CD4-positive, CD25-positive, alpha-beta regulatory T cell (primary cell): ENCODE data around the gene SYTL2. TPM values are rescaled to one million over a fixed set of nuclear protein-coding genes. Genes with fewer than 3 reads are reported as not detected.
A peak's percentile ranks its signal among the peaks of the same experiment; 100 is the strongest.

Experiments
- ATAC-seq, 2 donors: fragments of 150-1000 bp; cut with Tn5 transposase; one replicate each; pipeline ENCODE4 v1.10.0; 2021; ENCODE audit warnings: low read depth in 2 of 2, moderate number of reproducible peaks in 2 of 2, moderate library complexity in 1 of 2
- DNase-seq, 3 donors: peaks; one replicate each; pipeline versions ENCODE4 v3.0.0 to v3.0.0-alpha.2; 2012 to 2022; ENCODE audit warnings: mixed read lengths in 1 of 3
- H3K27ac ChIP-seq: one replicate; pipeline ENCODE4 v1.7.0; 2013; ENCODE audit warnings: mild to moderate bottlenecking, low read length; ENCODE audit not compliant: insufficient read depth, poor library complexity, severe bottlenecking
- H3K27me3 ChIP-seq: one replicate; pipeline ENCODE4 v1.7.0; 2013; ENCODE audit warnings: low read length; ENCODE audit not compliant: control insufficient read depth, insufficient read depth
- H3K36me3 ChIP-seq: one replicate; pipeline ENCODE4 v1.7.0; 2013; ENCODE audit warnings: mild to moderate bottlenecking, low read length, moderate library complexity; ENCODE audit not compliant: control insufficient read depth, insufficient read depth
- H3K4me1 ChIP-seq: 2 replicates; pipeline ENCODE4 v1.7.0; 2013; ENCODE audit warnings: mild to moderate bottlenecking, low read length; ENCODE audit not compliant: insufficient read depth, control insufficient read depth, poor library complexity, severe bottlenecking
- H3K4me3 ChIP-seq: one replicate; pipeline ENCODE4 v1.7.0; 2013; ENCODE audit warnings: low read depth, mild to moderate bottlenecking, low read length, moderate library complexity
- H3K9me3 ChIP-seq, 2 experiments: 1 replicate in 1 of 2; 2 replicates in 1 of 2; pipeline ENCODE4 v1.7.0; 2013; ENCODE audit warnings: low read length in 2 of 2, mild to moderate bottlenecking in 1 of 2, moderate library complexity in 1 of 2; ENCODE audit not compliant: control insufficient read depth in 2 of 2
- H3K27ac Mint-ChIP-seq, 3 donors: one replicate each; pipeline ENCODE4 v1.8.0; 2020 to 2022; ENCODE audit warnings: mild to moderate bottlenecking in 3 of 3, mixed read lengths in 3 of 3, moderate library complexity in 2 of 3
- H3K27me3 Mint-ChIP-seq: one replicate; pipeline ENCODE4 v1.8.0; 2022; ENCODE audit warnings: mild to moderate bottlenecking, mixed read lengths
- H3K36me3 Mint-ChIP-seq: one replicate; pipeline ENCODE4 v1.8.0; 2020; ENCODE audit warnings: mixed read lengths
- H3K4me1 Mint-ChIP-seq, 4 donors: one replicate each; pipeline ENCODE4 v1.8.0; 2020 to 2022; ENCODE audit warnings: mixed read lengths in 4 of 4, mild to moderate bottlenecking in 1 of 4
- H3K4me3 Mint-ChIP-seq, 4 donors: one replicate each; pipeline ENCODE4 v1.8.0; 2020 to 2022; ENCODE audit warnings: mild to moderate bottlenecking in 4 of 4, mixed read lengths in 4 of 4, moderate library complexity in 3 of 4
- H3K9me3 Mint-ChIP-seq, 7 donors: one replicate each; pipeline ENCODE4 v1.8.0; 2020 to 2022; ENCODE audit warnings: mixed read lengths in 7 of 7, mild to moderate bottlenecking in 3 of 7, moderate library complexity in 2 of 7
- polyA plus RNA-seq, 4 donors: library from polyadenylated mRNA; unstranded; fragments of 300-500 nt; fragmentation: Illumina TruSeq; gene quantifications; one replicate each; pipeline ENCODE4 v1.2.3, GENCODE V29; 2021
- total RNA-seq: library from RNA; stranded (reverse); gene quantifications from one replicate; pipeline ENCODE4 v1.2.3, GENCODE V29; 2022

Gene SYTL2
- total and polyA plus RNA-seq, 5 donors from 2014 or later = 4.5 to 40.0 (median 5.6) TPM

GRCh38 chr11:85651118-85651517 is 159.8 kb downstream of the SYTL2 start:
- peak overlapping the region in 1 of 3 donors; percentile 15 for H3K27ac Mint-ChIP-seq

DNA sequence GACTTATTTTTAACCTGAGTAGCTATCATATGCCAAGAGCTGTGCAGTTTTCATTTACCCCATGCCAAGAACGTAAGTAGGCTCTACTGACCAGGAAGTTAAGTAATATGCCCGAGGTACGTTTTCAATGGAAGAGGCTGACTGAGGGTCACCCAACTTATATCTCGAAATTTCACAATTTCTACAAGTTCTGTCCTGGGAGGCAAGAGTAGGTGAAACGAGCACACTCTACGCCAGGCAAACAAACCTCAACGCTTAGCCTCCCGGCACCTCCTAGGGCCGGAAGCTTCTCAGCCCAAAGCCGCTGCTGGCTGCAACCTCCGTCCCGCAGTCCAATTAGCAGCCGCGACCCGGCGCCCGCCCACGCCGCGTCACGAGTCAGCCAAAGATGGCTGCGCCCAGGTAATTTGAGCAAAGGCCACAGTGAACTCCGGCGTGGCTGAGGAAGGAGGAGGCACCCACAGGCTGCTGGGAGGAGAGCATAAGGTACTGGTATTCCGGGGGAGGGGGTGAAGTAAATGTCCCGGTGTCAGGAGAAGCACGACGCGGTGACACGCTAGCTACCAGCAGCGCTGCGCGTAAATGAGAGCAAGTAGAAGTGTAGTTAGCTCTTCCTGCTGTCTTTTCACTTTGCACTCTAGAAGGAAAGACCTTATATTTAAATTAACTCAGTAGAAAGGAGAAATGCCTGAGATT is 163.2 kb downstream of the SYTL2 start, which contains the start of gene TMEM126A:
TSS of gene TMEM126A (plus strand) at position 364 of the 696 bp plus-strand sequence. CDS start 2,289 bp downstream, outside the sequence.
- no peaks in the 10 kb centered on the region for H3K9me3 ChIP-seq
- DNase-seq (peak; percentile 87 to 94 (median 91)), ATAC-seq (peak; percentile 100)
- H3K4me1 ChIP-seq = peaks cover 12% of the 10 kb centered on the region
- Mint-ChIP-seq H3K4me1 (peaks cover 9 to 39% (median 23%) of the 10 kb centered on the region in 4 donors), H3K27ac (peak within 1 kb of the TSS; percentile 96 to 99 (median 98)), H3K36me3 (no peaks in the 10 kb centered on the region), H3K4me3 (peak within 1 kb of the TSS; percentile 90 to 99 (median 97)), H3K27me3 (peaks cover 19% of the 10 kb centered on the region), H3K9me3 (no peaks in the 10 kb centered on the region)
- H3K27me3 ChIP-seq = peaks cover 16% of the 10 kb centered on the region
- peak within 1 kb of the TSS; percentile 98 for H3K4me3 ChIP-seq
- peak within 1 kb of the TSS; percentile 88 for H3K27ac ChIP-seq
- H3K36me3 ChIP-seq = peaks cover 11% of the 10 kb centered on the region

More at GRCh38 chr11:85651118-85651517, 159.8 kb downstream of the SYTL2 start:
- Histone ChIP-seq H3K9me3 (no peaks in the 10 kb centered on the region), H3K27me3 (no peaks in the 10 kb centered on the region), H3K36me3 (peaks cover 36% of the 10 kb centered on the region), H3K4me1 (peaks cover 12% of the 10 kb centered on the region), H3K27ac (no peak overlapping the region), H3K4me3 (no peak overlapping the region)
- DNase-seq (no peak), ATAC-seq (no peak)
- peaks cover 11 to 46% (median 28%) of the 10 kb centered on the region in 4 donors for H3K4me1 Mint-ChIP-seq
- peaks cover 4% of the 10 kb centered on the region for H3K27me3 Mint-ChIP-seq
- H3K9me3 Mint-ChIP-seq = no peaks in the 10 kb centered on the region
- no peak overlapping the region for H3K4me3 Mint-ChIP-seq
- H3K36me3 Mint-ChIP-seq = no peaks in the 10 kb centered on the region

GRCh38 chr11:85647078-85647477 is 163.9 kb downstream of the SYTL2 start:
- Mint-ChIP-seq H3K9me3 (no peaks in the 10 kb centered on the region), H3K4me1 (peaks cover 9 to 35% (median 19%) of the 10 kb centered on the region in 4 donors), H3K27me3 (peaks cover 25% of the 10 kb centered on the region), H3K4me3 (peak overlapping the region; percentile 90 to 99 (median 97)), H3K27ac (peak overlapping the region; percentile 69 to 99 (median 96)), H3K36me3 (no peaks in the 10 kb centered on the region)
- H3K36me3 ChIP-seq = peaks cover 10% of the 10 kb centered on the region
- peaks cover 16% of the 10 kb centered on the region for H3K27me3 ChIP-seq
- H3K9me3 ChIP-seq = no peaks in the 10 kb centered on the region
- H3K4me1 ChIP-seq = peaks cover 12% of the 10 kb centered on the region
- H3K4me3 ChIP-seq = peak overlapping the region; percentile 98
- ATAC-seq (no peak), DNase-seq (no peak)
- peak overlapping the region; percentile 88 for H3K27ac ChIP-seq

Other genes with a start within 250 kb of the SYTL2 start
- gene DLG2, start 183.8 kb downstream of the SYTL2 start, total RNA-seq = 2.0 TPM
- 1 to 10 TPM in 1 of 4 donors, under 1 TPM in 3; 0.26 to 1.9 (median 0.93) TPM for gene DLG2, start 183.8 kb downstream of the SYTL2 start, polyA plus RNA-seq
- 21.7 TPM for gene TMEM126B, start 182.5 kb downstream of the SYTL2 start, total RNA-seq
- 10 to 100 TPM; 52.8 to 76.7 (median 65.6) TPM for gene TMEM126B, start 182.5 kb downstream of the SYTL2 start, polyA plus RNA-seq
- gene TMEM126A, start 163.2 kb downstream of the SYTL2 start, total RNA-seq = 22.3 TPM
- 10 to 100 TPM; 69.2 to 78.7 (median 73.0) TPM for gene TMEM126A, start 163.2 kb downstream of the SYTL2 start, polyA plus RNA-seq
- 57.0 TPM for gene CREBZF, start 146.0 kb downstream of the SYTL2 start, total RNA-seq
- 10 to 100 TPM; 12.1 to 15.4 (median 13.8) TPM for gene CREBZF, start 146.0 kb downstream of the SYTL2 start, polyA plus RNA-seq
- gene CCDC89, start 124.9 kb downstream of the SYTL2 start, total RNA-seq = not detected
- gene CCDC89, start 124.9 kb downstream of the SYTL2 start, polyA plus RNA-seq = not detected
- not detected for gene CCDC83, start 44.2 kb upstream of the SYTL2 start, total RNA-seq
- not detected for gene CCDC83, start 44.2 kb upstream of the SYTL2 start, polyA plus RNA-seq